Naive thymus-derived CD4-positive, alpha-beta T cell (primary cell): ENCODE data around the gene PPBP. TPM values are rescaled to one million over a fixed set of nuclear protein-coding genes. Genes with fewer than 3 reads are reported as not detected.
"Not testable (repeated sequence)": the region's sequence is repeated elsewhere in the genome, so short reads cannot be mapped to it uniquely, and the experiment has no call there.

Source experiments
- ATAC-seq: fragments of 150-1000 bp; cut with Tn5 transposase; 2 replicates; pipeline ENCODE4 v1.10.0; 2021; ENCODE audit warnings: mild to moderate bottlenecking, moderate library complexity
- CTCF ChIA-PET: fragments of 350-600 bp; sonication (Branson Sonifier 250); formaldehyde crosslinking; loops from one replicate; lab custom pipeline; 2021; ENCODE audit warnings: antibody characterized with exemption; lab: Charles Lee
- POLR2A ChIA-PET: fragments of 350-600 bp; sonication (Branson Sonifier 250); formaldehyde crosslinking; loops from one replicate; lab custom pipeline; 2021; ENCODE audit warnings: antibody characterized with exemption, inconsistent platforms; lab: Charles Lee
- DNase-seq, 9 donors: peaks; one replicate each; pipeline versions ENCODE4 v3.0.0 to v3.0.0-alpha.2; 2020 to 2022; ENCODE audit warnings: mixed read lengths in 1 of 9
- H3K27ac ChIP-seq: one replicate; pipeline ENCODE4 v1.7.0; 2013; ENCODE audit warnings: mild to moderate bottlenecking, low read depth, low read length, moderate library complexity
- H3K27me3 ChIP-seq, 2 donors: one replicate each; pipeline ENCODE4 v1.7.0; 2013; ENCODE audit warnings: low read length in 2 of 2, mild to moderate bottlenecking in 2 of 2, moderate library complexity in 2 of 2; ENCODE audit not compliant: control insufficient read depth in 2 of 2, insufficient read depth in 2 of 2
- H3K36me3 ChIP-seq, 3 experiments: 1 replicate in 2 of 3; 2 replicates in 1 of 3; pipeline ENCODE4 v1.7.0; 2013; ENCODE audit warnings: low read length in 3 of 3, mild to moderate bottlenecking in 3 of 3, moderate library complexity in 1 of 3; ENCODE audit not compliant: insufficient read depth in 3 of 3, control insufficient read depth in 2 of 3
- H3K4me1 ChIP-seq, 2 donors: one replicate each; pipeline ENCODE4 v1.7.0; 2013; ENCODE audit warnings: low read length in 2 of 2, mild to moderate bottlenecking in 2 of 2, moderate library complexity in 1 of 2; ENCODE audit not compliant: control insufficient read depth in 2 of 2, insufficient read depth in 2 of 2
- H3K4me3 ChIP-seq: 2 replicates; pipeline ENCODE4 v1.7.0; 2013; ENCODE audit warnings: mild to moderate bottlenecking, low read length
- H3K9me3 ChIP-seq, 3 experiments: 1 replicate in 2 of 3; 2 replicates in 1 of 3; pipeline ENCODE4 v1.7.0; 2013; ENCODE audit warnings: low read length in 3 of 3; ENCODE audit not compliant: control insufficient read depth in 2 of 3
- H3K27ac Mint-ChIP-seq, 9 donors: one replicate each; pipeline ENCODE4 v1.8.0; 2020 to 2022; ENCODE audit warnings: mixed read lengths in 9 of 9, mild to moderate bottlenecking in 8 of 9, moderate library complexity in 5 of 9, inconsistent platforms in 2 of 9
- H3K27me3 Mint-ChIP-seq, 5 donors: one replicate each; pipeline ENCODE4 v1.8.0; 2021 to 2022; ENCODE audit warnings: mixed read lengths in 5 of 5, mild to moderate bottlenecking in 1 of 5
- H3K36me3 Mint-ChIP-seq, 5 donors: one replicate each; pipeline ENCODE4 v1.8.0; 2020 to 2022; ENCODE audit warnings: mixed read lengths in 5 of 5, mild to moderate bottlenecking in 3 of 5, inconsistent platforms in 1 of 5
- H3K4me1 Mint-ChIP-seq, 7 donors: one replicate each; pipeline ENCODE4 v1.8.0; 2020 to 2022; ENCODE audit warnings: mixed read lengths in 7 of 7, mild to moderate bottlenecking in 3 of 7, inconsistent platforms in 1 of 7
- H3K4me3 Mint-ChIP-seq, 10 donors: one replicate each; pipeline ENCODE4 v1.8.0; 2020 to 2022; ENCODE audit warnings: mild to moderate bottlenecking in 10 of 10, mixed read lengths in 10 of 10, moderate library complexity in 6 of 10, inconsistent platforms in 2 of 10
- H3K9me3 Mint-ChIP-seq, 11 donors: one replicate each; pipeline ENCODE4 v1.8.0; 2020 to 2022; ENCODE audit warnings: mixed read lengths in 11 of 11, mild to moderate bottlenecking in 4 of 11, inconsistent platforms in 1 of 11, moderate library complexity in 1 of 11
- intact Hi-C, 2 donors: fragments of 100-400 bp; cut with micrococcal nuclease; formaldehyde crosslinking; loops; one replicate each; pipeline ENCODE4 v1.15.1; 2023
- polyA plus RNA-seq, 2 donors: library from polyadenylated mRNA; unstranded; fragments of 300-500 nt; fragmentation: Illumina TruSeq; gene quantifications; one replicate each; pipeline ENCODE4 v1.2.3, GENCODE V29; 2021
- total RNA-seq, 6 experiments: library from RNA in 5 of 6; stranded (reverse) in 5 of 6; gene quantifications; 1 replicate in 5 of 6; 2 replicates in 1 of 6; pipeline ENCODE4 v1.2.3 and lab custom pipeline; 2021 to 2026

Gene PPBP
- total and polyA plus RNA-seq, 7 experiments from 2014 or later, result 3.3 to 34.9 TPM; not detected in 5

GRCh38 chr4:73964862-73965611 lies 23.0 kb downstream of the PPBP start:
- Mint-ChIP-seq H3K27me3 (peaks cover 0 to 7% (median 0%) of the 10 kb centered on the region in 5 donors), H3K36me3 (peaks cover 0 to 6% (median 0%) of the 10 kb centered on the region in 5 donors), H3K27ac (no peak overlapping the region), H3K4me3 (no peak overlapping the region), H3K4me1 (no peaks in the 10 kb centered on the region), H3K9me3 (peaks cover 7 to 33% (median 14%) of the 10 kb centered on the region in 11 donors)
- no peak for DNase-seq
- Histone ChIP-seq H3K27ac (no peak overlapping the region), H3K36me3 (no peaks in the 10 kb centered on the region), H3K27me3 (no peaks in the 10 kb centered on the region), H3K4me1 (no peaks in the 10 kb centered on the region), H3K9me3 (no peaks in the 10 kb centered on the region), H3K4me3 (no peak overlapping the region)
- ChIA-PET POLR2A (no interaction called here), CTCF (no interaction called here)
- intact Hi-C loops, result loop anchor here in 1 of 2 donors (10.0 kb wide), 1 partner anchor 60 kb away; no protein-coding TSS in a partner anchor
- ATAC-seq, result no peak

GRCh38 chr4:73962724-73963123 lies 25.3 kb downstream of the PPBP start:
- H3K4me1 Mint-ChIP-seq, result no peaks in the 10 kb centered on the region
- no peak overlapping the region for H3K4me3 ChIP-seq
- peaks cover 0 to 7% (median 0%) of the 10 kb centered on the region in 5 donors for H3K27me3 Mint-ChIP-seq
- peaks cover 7 to 45% (median 19%) of the 10 kb centered on the region in 11 donors for H3K9me3 Mint-ChIP-seq
- ChIA-PET CTCF (no interaction called here), POLR2A (no interaction called here)
- intact Hi-C loops, result loop anchor here in 1 of 2 donors (10.0 kb wide), 1 partner anchor 62 kb away; no protein-coding TSS in a partner anchor
- DNase-seq (no peak), ATAC-seq (no peak)
- no peaks in the 10 kb centered on the region for H3K4me1 ChIP-seq
- H3K9me3 ChIP-seq, result no peaks in the 10 kb centered on the region
- H3K4me3 Mint-ChIP-seq, result no peak overlapping the region
- H3K27ac Mint-ChIP-seq, result no peak overlapping the region
- H3K27ac ChIP-seq, result no peak overlapping the region
- H3K27me3 ChIP-seq, result no peaks in the 10 kb centered on the region
- peaks cover 0 to 6% (median 0%) of the 10 kb centered on the region in 5 donors for H3K36me3 Mint-ChIP-seq
- H3K36me3 ChIP-seq, result no peaks in the 10 kb centered on the region

DNA sequence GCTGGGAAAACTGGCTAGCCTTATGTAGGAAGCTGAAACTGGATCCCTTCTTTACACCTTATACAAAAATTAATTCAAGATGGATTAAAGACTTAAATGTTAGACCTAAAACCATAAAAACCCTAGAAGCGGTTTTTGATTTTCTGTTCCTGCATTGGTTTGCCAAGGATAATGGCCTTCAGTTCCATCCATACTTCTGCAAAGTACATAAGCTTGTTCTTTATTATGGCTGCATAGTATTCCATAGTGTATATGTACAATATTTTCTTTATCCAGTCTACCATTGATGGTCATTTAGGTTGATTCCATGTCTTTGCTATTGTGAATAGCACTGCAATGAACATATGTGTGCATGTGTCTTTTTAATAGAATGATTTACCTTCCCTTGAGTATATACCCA lies 28.9 kb downstream of the PPBP start:
- Mint-ChIP-seq H3K9me3 (peaks cover 9 to 69% (median 25%) of the 10 kb centered on the region in 11 donors), H3K36me3 (peaks cover 0 to 11% (median 0%) of the 10 kb centered on the region in 5 donors)
- H3K27ac ChIP-seq, H3K27me3 ChIP-seq, H3K27ac Mint-ChIP-seq, H3K9me3 ChIP-seq, H3K27me3 Mint-ChIP-seq, POLR2A ChIA-PET, H3K4me1 Mint-ChIP-seq, CTCF ChIA-PET, H3K4me3 ChIP-seq, DNase-seq, H3K4me1 ChIP-seq, ATAC-seq, intact Hi-C loops, H3K36me3 ChIP-seq, H3K4me3 Mint-ChIP-seq: not testable (repeated sequence)

DNA sequence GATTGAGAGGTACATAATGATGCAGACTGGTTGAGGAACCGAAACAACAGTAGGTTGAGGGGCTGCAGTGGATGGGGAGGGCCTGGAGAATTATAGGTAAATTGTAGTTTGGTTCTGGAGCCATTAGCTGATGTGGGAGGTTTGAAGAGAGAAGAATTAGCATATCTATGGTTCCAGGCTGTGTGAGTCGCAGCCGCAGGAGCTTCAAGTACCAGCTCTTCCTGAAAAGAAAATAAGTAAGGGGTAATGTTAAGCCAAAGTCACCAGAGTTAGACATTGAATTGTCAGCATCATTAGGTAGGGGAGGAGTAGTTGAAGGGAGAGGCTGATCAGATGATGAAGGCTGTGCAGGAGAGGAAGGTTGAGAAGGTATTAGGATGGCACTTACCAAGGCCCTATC lies 35.6 kb downstream of the PPBP start:
- H3K4me3 Mint-ChIP-seq, result no peak overlapping the region
- ChIA-PET CTCF (no interaction called here), POLR2A (no interaction called here)
- Histone ChIP-seq H3K4me3 (no peak overlapping the region), H3K9me3 (no peaks in the 10 kb centered on the region), H3K27ac (no peak overlapping the region), H3K27me3 (no peaks in the 10 kb centered on the region), H3K4me1 (no peaks in the 10 kb centered on the region), H3K36me3 (no peaks in the 10 kb centered on the region)
- peaks cover 0 to 5% (median 0%) of the 10 kb centered on the region in 5 donors for H3K36me3 Mint-ChIP-seq
- H3K4me1 Mint-ChIP-seq, result no peaks in the 10 kb centered on the region
- peaks cover 0 to 10% (median 5%) of the 10 kb centered on the region in 5 donors for H3K27me3 Mint-ChIP-seq
- peak overlapping the region in 1 of 9 donors; percentile 36 for H3K27ac Mint-ChIP-seq
- peaks cover under 1 to 25% (median 11%) of the 10 kb centered on the region in 11 donors for H3K9me3 Mint-ChIP-seq
- DNase-seq (no peak), ATAC-seq (no peak)
- intact Hi-C loops, result no loop called here

GRCh38 chr4:73950376-73950920 lies 37.5 kb downstream of the PPBP start:
- ATAC-seq, H3K4me3 Mint-ChIP-seq, H3K27ac Mint-ChIP-seq, POLR2A ChIA-PET, H3K4me1 ChIP-seq, intact Hi-C loops, H3K4me1 Mint-ChIP-seq, DNase-seq, H3K4me3 ChIP-seq, CTCF ChIA-PET, H3K27me3 ChIP-seq, H3K27ac ChIP-seq, H3K36me3 ChIP-seq, H3K36me3 Mint-ChIP-seq, H3K9me3 ChIP-seq: not testable (repeated sequence)
- Mint-ChIP-seq H3K9me3 (peaks cover 0 to 21% (median 6%) of the 10 kb centered on the region in 11 donors), H3K27me3 (peaks cover 10 to 24% (median 17%) of the 10 kb centered on the region in 5 donors)

- Mint-ChIP-seq H3K27me3 (peaks cover 20 to 34% (median 28%) of the 10 kb centered on the region in 5 donors), H3K4me3 (no peak overlapping the region), H3K9me3 (peaks cover 0 to 18% (median 4%) of the 10 kb centered on the region in 11 donors), H3K36me3 (peaks cover 0 to 7% (median 0%) of the 10 kb centered on the region in 5 donors), H3K4me1 (no peaks in the 10 kb centered on the region), H3K27ac (no peak overlapping the region)
- Histone ChIP-seq H3K4me1 (no peaks in the 10 kb centered on the region), H3K27me3 (no peaks in the 10 kb centered on the region), H3K27ac (no peak overlapping the region), H3K36me3 (no peaks in the 10 kb centered on the region), H3K9me3 (no peaks in the 10 kb centered on the region), H3K4me3 (no peak overlapping the region)
- CTCF ChIA-PET, result no interaction called here
- POLR2A ChIA-PET, result no interaction called here
- DNase-seq (no peak), ATAC-seq (no peak)
- intact Hi-C loops, result no loop called here
Observed at GRCh38 chr4:73948990-73949706, 38.8 kb downstream of the PPBP start.
